Adrenal gland (tissue), 5 donors: ENCODE measurements around the gene ABCB10.
"Not testable (repeated sequence)": the region's sequence is repeated elsewhere in the genome, so short reads cannot be mapped to it uniquely, and the experiment has no call there.

Experiments used
- CTCF ChIP-seq, 6 experiments: fragments of 450-650 bp in 4 of 6; fragments of 200-600 bp in 2 of 6; sonication (generic) in 1 of 6; IDR thresholded peaks; 1 replicate in 5 of 6; 2 replicates in 1 of 6; pipeline versions ENCODE4 v1.5.1 to v1.8.0; 2016 to 2021; ENCODE audit warnings: antibody characterized with exemption in 6 of 6, mild to moderate bottlenecking in 2 of 6, moderate library complexity in 1 of 6
- POLR2A ChIP-seq, 2 donors: fragments of 450-650 bp; IDR thresholded peaks; one replicate each; pipeline ENCODE4 v1.6.1; 2017; ENCODE audit warnings: antibody characterized with exemption in 2 of 2, mild to moderate bottlenecking in 2 of 2, moderate library complexity in 1 of 2
- donor health status: DM: no; HTN: no; CAD: no.

DNA sequence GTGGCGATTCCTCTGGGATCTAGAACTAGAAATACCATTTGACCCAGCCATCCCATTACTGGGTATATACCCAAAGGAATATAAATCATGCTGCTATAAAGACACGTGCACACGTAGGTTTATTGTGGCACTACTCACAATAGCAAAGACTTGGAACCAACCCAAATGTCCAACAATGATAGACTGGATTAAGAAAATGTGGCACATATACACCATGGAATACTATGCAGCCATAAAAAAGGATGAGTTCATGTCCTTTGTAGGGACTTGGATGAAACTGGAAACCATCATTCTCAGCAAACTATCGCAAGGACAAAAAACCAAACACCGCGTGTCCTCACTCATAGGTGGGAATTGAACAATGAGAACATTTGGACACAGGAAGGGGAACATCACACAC, 46.9 kb downstream of the ABCB10 start:
- TF ChIP-seq CTCF, POLR2A (IDR thresholded peaks at IDR 0.05): not testable (repeated sequence)
